Right renal cortex interstitium (tissue), 3 donors: Measurements from ENCODE around the gene H2BW1. TPM values are rescaled to one million over a fixed set of nuclear protein-coding genes. Genes with fewer than 3 reads are reported as not detected.
"Not testable (repeated sequence)": the region's sequence is repeated elsewhere in the genome, so short reads cannot be mapped to it uniquely, and the experiment has no call there.

ENCODE experiments used
- DNase-seq, 3 donors: peaks; one replicate each; pipeline ENCODE4 v3.0.0-alpha.2; 2013; ENCODE audit warnings: low read depth in 3 of 3, low spot score in 2 of 3
- polyA plus RNA-seq, 3 donors: library from polyadenylated mRNA; unstranded; fragments of 120-200 nt; gene quantifications; one replicate each; pipeline ENCODE4 v1.2.1, GENCODE V29; 2013; ENCODE audit not compliant: insufficient read length in 3 of 3

Gene H2BW1, protein sequence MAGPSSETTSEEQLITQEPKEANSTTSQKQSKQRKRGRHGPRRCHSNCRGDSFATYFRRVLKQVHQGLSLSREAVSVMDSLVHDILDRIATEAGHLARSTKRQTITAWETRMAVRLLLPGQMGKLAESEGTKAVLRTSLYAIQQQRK
- polyA plus RNA-seq: not detected

DNA sequence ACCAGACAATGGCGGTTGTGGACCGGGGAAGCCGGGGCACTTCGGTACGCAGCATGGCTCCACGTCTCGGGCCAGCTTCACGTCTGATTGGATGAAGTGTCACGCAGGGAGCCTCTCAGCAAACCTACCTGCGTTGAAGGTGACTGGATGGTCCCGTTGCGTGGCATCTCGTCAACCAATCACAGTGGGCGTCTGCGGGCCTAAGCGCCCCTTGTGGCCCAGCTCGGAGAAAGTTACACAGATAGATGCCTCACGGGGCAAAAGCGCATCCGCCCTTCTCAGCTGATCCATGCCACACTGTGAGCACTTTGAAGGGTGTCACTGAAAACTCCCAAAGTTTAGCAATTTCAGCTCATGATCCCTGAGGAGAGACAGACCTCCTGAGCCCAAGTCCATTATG, at the start of gene H2BW1:
Gene H2BW1, minus strand, starts transcription at position 103 of the 400 bp plus-strand sequence. CDS start 132 bp downstream, outside the sequence.
- DNase-seq: no peak

DNA sequence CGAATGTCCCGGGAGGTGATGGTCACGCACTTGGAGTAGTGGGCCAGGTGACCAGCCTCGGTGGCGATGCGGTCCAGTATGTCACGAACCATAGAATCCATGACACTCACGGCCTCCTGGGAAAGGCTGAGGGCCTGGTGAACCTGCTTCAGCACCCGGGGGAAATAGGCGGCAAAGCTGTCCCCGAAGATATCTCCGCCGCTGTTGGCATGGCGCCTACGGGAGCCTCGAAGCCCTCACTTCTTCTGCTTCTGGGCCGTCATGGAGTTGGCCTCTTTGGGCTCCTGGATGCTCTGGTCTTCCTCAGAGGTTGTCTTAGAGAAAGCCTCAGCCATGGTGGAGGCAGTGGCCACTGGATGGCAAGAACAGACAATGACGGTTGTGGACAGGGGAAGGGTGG, 49.1 kb upstream of the H2BW1 start:
- not testable (repeated sequence) for DNase-seq

DNA sequence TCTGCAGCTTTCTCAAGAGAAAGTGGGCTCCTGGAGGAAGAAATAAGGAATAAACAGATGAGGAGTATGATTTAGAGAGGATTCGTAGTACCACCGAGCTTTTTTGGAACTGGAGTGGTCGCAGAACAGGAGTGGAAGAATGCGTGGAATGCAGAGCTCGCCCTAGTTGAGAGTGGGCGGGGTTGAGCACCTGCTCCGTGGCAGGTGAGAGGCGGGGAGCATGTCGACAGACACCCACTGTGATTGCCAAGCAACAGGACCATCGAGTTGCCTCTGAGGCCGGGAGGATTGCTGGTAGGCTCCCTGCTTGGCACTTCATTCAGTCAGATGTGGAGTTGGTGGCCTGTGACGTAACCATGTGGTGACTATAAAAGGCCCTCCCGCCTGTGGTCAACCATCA, 41.4 kb upstream of the H2BW1 start:
- not testable (repeated sequence) for DNase-seq

DNA sequence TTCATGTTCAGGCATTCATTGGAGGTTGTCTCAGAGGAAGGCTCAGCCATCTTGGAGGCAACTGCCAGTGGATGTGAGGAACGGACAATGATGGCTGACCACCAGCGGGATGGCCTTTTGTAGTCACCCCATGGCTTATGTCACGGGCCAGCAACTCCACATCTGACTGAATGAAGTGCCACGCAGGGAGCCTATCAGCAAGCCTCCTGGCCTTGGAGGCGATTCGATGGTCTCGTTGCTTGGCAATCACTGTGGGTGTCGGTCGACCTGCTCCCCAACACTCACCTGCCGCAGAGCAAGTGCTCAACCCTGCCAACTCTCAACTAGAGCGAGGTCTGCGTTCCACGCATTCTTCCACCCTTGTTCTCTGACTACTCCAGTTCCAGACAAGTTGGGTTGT, 33.7 kb upstream of the H2BW1 start:
- DNase-seq: no peak

DNA sequence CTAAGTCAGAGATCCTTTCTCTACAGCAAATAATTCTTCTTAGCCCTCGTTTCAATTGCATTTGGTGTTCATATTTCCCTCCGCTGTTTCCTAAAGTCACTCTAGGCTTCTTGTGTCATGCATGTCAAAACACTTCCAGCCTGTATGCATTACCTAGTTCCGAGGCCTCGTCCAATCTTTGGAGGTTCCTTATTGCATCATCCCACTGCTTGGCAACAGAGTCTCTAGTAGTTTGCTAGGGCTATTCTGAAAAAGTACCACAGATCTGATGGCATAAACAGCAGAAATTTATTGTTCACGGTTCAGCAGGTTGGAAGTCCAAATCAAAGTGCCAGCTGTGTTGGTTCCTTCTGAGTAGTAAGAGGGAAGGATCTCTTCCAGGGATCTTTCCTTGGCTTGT, 32.1 kb upstream of the H2BW1 start:
- no peak for DNase-seq

DNA sequence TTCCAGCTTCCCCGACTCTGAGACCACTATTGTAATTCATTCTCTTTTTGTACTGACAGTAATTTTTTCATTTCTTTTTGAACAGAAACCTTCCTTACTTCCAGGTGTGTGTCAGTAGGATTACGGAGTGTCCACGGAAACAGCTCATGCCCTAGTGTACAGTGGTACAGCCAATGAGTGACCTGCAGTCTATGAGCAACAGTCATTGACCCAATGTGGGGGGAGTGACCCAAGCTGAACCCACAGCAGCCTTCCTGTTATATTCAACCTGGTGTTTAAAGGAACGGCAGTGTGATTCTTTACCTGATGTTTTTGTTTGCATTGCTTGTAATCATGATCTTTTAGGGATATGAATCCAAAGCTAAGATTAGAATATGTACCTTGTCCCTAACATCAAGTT, 27.5 kb upstream of the H2BW1 start:
- no peak for DNase-seq

DNA sequence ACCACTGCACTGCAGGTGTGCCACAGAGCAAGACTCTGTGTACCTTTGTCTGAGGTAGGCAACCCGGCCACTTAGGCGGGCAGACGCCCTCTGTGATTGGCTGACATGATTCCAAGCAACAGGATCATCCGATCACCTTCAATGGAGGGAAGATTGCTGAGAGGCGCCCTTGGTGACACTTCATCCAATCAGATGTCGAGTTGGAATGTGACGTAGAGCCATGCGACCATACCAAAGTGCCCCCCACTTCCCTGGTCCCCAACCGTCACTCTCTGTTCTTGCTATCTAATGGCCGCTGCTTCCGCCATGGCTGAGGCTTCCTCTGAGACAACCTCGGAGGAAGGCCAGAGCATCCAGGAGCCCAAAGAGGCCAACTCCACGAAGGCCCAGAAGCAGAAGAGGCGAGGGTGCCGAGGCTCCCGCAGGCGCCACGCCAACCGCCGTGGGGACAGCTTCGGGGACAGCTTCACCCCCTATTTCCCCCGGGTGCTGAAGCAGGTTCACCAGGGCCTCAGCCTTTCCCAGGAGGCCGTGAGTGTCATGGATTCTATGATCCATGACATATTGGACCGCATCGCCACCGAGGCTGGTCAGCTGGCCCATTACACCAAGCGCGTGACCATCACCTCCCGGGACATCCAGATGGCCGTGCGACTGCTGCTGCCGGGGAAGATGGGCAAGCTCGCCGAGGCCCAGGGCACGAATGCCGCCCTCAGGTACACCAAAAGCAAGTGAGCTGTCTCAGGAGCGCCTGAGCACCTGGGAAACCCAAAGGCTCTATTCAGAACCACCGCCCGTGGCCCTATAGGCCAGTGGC, 26.4 kb upstream of the H2BW1 start, which contains the start of gene H2BW2:
Gene H2BW2, plus strand, starts transcription at position 268 of the 817 bp plus-strand sequence. Its CDS starts 39 bp downstream, at position 307.
- no peak for DNase-seq

DNA sequence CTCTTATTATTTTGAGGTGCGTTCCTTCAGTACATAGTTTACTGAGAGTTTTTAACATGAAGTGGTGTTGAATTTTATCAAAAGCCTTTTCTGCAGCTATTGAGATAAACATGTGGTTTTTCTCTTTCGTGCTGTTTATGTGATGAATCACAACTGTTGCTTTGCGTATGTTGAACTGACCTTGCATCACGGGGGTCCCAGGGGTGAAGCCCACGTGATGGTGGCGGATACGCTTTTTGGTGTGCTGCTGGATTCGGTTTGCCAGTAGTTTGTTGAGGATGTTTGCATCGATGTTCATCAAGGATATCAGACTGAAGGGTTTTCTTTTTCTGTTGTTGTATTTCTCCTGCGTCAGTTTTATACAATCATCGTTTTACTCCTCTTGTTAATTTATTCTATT, 4.6 kb upstream of the H2BW1 start:
- no peak for DNase-seq

DNA sequence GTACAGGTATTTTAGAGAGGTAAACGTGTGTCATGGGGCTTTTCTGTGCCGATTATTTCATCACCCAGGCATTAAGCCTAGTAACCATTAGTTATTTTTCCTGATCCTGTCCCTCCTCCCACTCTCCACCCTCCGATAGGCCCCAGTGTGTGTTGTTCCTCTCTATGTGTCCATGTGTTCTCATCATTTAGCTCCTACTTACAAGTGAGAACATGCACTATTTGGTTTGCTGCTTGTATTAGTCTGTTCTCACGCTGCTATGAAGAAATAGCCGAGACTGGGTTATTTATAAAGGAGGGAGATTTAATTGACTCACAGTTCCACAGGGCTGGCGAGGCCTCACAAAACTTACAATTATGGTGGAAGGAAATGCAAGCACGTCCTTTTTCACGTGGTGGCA, 2.1 kb upstream of the H2BW1 start:
- DNase-seq: not testable (repeated sequence)

DNA sequence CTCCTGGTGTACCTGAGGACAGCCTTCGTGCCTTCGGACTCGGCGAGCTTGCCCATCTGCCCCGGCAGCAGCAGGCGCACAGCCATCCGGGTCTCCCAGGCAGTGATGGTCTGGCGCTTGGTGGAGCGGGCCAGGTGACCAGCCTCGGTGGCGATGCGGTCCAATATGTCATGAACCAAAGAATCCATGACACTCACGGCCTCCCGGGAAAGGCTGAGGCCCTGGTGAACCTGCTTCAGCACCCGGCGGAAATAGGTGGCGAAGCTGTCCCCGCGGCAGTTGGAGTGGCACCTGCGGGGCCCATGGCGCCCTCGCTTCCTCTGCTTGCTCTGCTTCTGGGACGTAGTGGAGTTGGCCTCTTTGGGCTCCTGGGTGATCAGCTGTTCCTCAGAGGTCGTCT, 350 bp downstream of the H2BW1 start:
- DNase-seq: no peak

DNA sequence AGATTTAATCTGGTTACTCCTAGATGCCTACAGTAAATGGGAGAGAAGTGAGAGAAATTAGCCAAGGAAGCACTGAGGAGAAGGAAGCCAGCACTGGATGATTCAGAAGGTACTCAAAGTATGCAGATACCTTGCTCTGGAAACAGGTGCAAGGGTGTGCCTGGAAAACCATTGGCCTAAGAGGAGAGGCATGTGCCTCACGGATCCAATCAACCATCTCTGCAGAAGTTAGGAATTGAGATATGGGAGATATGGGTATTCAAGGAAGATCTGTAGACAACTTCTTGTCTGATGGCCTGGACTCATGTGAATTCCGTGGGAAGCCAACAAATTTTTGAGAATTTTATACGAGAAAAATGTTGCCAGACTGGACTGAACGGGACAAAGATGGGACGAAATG, 4.7 kb downstream of the H2BW1 start:
- DNase-seq: no peak

DNA sequence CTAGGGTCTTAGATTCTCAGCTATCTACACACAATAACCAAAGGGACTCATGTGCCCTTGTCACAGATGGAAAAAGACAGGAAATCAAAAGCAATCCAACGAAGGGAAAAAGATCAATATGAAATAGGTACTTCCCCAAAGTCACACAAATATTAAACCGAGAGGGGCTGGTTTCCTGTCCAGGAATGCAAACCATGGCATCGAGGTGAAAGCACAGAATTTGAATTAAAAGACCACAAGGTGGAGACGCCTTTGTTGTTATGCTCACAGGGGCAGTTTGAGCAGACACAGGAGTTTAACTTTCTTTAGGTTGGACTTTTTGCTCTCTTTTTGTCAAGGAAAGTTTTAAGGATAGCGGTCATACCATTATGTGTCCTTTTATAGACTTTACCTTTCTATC, 14.3 kb downstream of the H2BW1 start:
- no peak for DNase-seq

DNA sequence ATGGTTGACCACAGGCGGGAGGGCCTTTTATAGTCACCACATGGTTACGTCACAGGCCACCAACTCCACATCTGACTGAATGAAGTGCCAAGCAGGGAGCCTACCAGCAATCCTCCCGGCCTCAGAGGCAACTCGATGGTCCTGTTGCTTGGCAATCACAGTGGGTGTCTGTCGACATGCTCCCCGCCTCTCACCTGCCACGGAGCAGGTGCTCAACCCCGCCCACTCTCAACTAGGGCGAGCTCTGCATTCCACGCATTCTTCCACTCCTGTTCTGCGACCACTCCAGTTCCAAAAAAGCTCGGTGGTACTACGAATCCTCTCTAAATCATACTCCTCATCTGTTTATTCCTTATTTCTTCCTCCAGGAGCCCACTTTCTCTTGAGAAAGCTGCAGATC, 30.0 kb downstream of the H2BW1 start:
- not testable (repeated sequence) for DNase-seq

DNA sequence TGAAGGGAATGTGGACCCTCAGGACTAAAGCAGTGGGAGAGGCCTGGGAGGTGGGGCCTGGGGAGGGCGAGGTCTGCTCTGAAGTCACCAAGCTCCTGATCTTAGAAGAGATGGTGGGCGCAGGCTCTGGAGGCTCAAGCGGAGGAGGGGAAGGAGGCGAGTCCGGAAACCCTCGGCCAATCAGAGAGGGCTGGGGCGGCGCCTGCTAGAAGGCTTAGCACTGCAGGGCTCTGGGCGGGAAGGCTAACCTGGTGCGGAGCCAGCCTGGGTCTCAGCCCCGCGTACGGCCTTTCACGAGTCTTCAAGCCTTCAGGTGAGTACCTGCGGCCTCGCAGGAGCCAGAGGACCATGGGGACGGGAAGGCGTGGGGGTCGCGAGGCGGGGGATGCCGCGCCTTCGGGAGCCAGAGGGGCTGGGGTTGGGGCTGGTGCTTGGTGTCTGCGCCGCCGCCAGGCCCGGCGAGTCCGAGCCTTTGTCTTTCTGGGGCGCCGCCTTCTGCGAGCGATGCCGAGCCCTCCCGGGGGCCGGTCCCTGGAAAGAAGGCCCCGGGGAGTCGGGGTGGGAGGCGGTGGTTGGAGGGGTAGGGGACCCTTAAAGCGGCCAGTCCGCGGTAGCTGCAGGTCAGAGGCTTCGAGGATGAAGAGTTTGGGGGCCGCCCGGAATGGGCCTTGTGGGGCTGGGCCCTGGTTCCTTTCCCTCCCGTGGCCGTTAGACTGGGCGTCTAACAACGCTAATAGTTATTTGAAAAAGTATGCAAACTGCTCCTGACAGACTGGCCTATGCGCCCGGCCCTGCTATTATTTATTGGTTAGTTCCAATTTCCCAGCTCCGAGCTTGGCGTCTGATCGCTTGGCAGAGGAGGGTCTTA, 50.9 kb downstream of the H2BW1 start, which contains the start of gene TMSB15B:
Gene TMSB15B, plus strand, starts transcription at position 217 of the 868 bp plus-strand sequence.
- not testable (repeated sequence) for DNase-seq

Other genes starting within 250 kb of the H2BW1 start
- 1 to 10 TPM; 3.5 to 6.1 (median 5.9) TPM for gene PLP1, start 236.9 kb downstream of the H2BW1 start, polyA plus RNA-seq
- gene RAB9B, start 181.5 kb downstream of the H2BW1 start, polyA plus RNA-seq: 1 to 10 TPM; 2.4 to 2.7 (median 2.5) TPM
- gene TMSB15B, start 51.1 kb downstream of the H2BW1 start, polyA plus RNA-seq: 10 to 100 TPM; 23.5 to 25.2 (median 24.7) TPM
- gene H2BW2, start 26.2 kb upstream of the H2BW1 start, polyA plus RNA-seq: 1 to 10 TPM in 1 of 3 donors, under 1 TPM in 2; 0.89 to 1.1 (median 1.00) TPM
- 1 to 10 TPM; 7.9 to 9.3 (median 8.1) TPM for gene TMSB15C, start 62.5 kb upstream of the H2BW1 start, polyA plus RNA-seq
- gene ZCCHC18, start 98.8 kb upstream of the H2BW1 start, polyA plus RNA-seq: 1 to 10 TPM; 4.1 to 4.2 (median 4.2) TPM
- 10 to 100 TPM in 2 of 3 donors, 1 to 10 TPM in 1; 9.6 to 11.1 (median 10.3) TPM for gene SLC25A53, start 143.3 kb upstream of the H2BW1 start, polyA plus RNA-seq
- 10 to 100 TPM; 38.5 to 41.2 (median 40.0) TPM for gene FAM199X, start 152.7 kb upstream of the H2BW1 start, polyA plus RNA-seq
- gene ESX1, start 241.2 kb upstream of the H2BW1 start, polyA plus RNA-seq: not detected